Epidermal melanocyte (primary cell): ENCODE measurements around the gene CCDC91.
"Not testable (repeated sequence)": the region's sequence is repeated elsewhere in the genome, so short reads cannot be mapped to it uniquely, and the experiment has no call there.

Experiments
- DNase-seq: peaks from one replicate; pipeline ENCODE4 v3.0.0; 2011; ENCODE audit warnings: low spot score; ENCODE audit not compliant: insufficient read length

CCDC91 gene

DNA sequence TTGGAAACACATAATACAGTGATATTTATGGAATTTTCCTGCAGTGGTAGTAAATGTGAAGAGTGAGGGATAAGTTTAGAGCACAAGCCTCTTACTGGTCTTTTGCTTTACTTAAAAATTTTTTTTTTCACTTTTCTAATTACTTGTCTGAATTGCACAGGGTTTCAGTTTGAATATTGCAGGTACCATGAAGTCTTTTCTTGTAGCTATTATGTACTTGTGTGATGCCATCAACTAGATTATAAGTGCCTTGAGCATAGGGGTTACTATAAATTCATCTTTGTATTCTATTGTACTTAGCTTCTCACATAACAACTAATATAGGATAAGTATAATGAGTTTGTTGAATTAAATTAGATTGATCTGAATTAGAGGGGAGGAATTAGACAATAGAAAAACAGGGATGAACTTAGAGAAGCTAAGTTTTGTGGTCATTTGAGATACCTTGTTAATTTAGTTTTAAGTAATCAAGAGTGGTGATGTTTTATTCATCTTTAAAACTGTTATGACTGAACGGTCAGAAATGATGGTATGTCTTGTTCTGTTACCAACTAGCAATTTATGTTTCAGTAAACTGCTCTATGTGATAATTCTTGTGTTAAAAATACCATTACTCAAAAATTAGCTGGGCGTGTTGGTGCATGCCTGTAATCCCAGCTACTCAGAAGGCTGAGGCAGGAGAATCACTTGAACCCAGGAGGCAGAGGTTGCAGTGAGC, 42.1 kb downstream of the CCDC91 start:
- DNase-seq = no peak

DNA sequence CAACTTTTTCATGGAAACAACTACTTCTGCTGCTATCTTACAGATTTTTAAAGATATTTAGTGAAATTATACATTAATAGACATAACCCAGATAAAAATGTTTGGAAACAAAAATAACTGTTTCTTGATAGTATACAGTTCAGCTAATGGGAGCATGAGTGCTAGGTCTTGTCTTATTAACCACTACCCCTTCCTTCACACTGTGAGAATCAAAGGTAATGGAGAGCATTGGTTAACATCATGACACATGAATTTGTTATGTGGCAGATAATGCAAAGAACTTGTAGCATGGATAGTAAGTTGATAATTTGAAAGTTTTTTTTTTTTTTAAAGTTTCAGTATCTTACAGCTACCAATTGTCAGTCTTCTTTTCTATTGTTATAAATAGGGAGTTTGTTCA, 44.2 kb downstream of the CCDC91 start:
- DNase-seq = no peak

DNA sequence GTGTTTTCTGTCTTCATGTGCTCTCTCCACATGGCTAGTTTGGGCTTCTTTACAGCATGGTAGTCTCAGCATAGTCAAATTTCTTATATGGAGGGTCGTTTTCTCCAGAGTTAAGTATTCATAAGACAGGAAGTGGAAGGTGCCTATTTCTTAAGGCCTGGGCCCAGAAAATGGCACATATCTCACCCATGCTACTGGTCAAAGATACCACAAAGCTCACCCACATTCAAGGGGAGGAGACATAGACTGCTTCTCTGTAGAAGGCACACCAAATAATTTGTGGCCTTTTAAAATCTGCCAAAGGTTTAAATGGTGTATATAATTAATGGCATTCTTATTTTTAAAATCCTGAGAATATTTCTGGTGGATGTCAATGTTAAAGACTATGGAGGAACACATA, 44.8 kb downstream of the CCDC91 start:
- DNase-seq = no peak

GRCh38 chr12:28235985-28236384, 45.7 kb downstream of the CCDC91 start:
- DNase-seq = no peak

DNA sequence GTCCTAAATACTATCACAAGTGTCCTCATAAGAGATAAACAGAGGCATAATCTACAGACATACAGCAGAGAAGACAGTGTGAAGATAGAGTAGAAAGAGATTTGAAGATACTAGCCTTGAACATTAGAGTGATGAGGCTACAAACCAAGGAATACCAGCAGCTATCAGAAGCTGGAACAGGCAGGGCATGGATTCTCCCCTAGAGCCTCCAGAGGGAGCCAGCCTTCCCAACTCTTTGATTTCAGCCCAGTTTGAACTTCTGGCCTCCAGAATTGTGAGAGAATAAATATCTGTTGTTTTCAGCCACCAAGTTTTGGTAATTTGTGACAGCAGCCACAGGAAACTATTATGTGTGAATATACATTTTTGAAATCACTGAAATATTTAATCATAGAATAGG, 47.2 kb downstream of the CCDC91 start:
- no peak for DNase-seq

DNA sequence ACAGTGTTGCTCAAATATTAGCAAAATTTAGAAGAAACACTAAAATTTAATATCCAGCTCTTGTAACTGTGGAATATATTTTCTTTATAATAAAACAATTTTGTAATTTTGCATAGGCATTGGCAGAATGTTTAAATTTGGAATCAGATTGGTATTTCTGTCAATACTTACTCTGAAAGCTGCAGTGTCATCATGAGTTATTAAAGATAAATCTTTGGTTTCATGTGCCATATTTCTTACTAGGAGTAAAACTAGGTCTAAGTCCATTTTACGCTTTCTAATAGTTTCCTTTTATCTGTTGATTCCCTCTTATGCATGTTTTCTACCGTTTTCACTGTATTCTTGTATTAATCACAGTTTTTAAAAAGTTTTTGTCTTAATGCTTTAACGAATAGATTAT, 49.7 kb downstream of the CCDC91 start:
- DNase-seq = no peak

DNA sequence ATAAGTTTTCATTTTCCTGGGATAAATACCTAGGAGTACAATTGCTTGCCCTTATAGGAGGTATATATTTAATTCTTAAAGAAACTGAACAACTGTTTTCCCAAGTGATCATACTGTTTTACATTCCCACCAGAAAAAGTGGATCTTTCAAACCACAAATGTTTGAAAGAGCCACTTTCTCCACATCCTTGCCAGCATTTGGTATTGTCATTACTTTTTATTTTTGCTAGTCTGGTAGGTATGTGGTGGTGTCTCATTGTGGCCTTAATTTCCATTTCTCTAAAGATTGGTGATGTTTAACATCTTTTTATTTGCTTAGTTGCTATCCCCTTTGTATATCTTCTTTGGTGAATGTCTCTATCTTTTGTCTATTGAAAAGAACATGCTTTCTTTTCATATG, 50.6 kb downstream of the CCDC91 start:
- no peak for DNase-seq

GRCh38 chr12:28242129-28242495, 51.9 kb downstream of the CCDC91 start:
- DNase-seq = no peak

- no peak for DNase-seq
These were observed 52.4 kb downstream of the CCDC91 start for GRCh38 chr12:28242496-28243309.

DNA sequence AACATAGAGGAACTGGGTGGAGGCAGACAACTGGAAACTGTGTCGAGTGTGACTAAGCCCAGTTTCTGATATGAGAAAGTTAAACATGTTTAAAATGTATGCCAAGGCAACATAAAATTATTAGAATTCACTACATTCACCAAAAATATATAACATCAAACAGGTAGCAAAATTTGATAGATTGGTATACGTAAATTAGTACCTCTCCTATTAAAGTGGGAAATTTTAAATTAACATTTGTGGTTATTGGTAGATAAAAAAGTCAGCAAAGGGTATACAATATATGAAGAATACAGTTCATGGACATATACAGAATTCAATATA, 53.0 kb downstream of the CCDC91 start:
- DNase-seq = no peak

DNA sequence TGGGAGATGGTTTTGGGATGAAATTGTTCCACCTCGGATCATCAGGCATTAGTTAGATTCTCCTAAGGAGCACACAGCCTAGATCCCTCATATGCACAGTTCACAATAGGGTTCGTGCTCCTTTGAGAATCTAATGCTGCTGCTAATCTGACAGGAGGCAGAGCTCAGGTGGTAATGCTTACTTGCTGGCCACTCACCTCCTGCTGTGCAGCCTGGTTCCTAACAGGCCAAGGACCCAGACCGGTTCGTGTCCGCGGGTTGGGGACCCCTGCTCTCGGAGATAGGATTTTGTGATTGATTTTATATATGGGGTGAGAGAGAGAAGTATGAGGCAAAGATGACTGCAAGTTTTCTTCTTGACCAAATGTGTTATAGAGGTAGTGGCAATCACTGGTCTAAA, 57.5 kb downstream of the CCDC91 start:
- DNase-seq = no peak

DNA sequence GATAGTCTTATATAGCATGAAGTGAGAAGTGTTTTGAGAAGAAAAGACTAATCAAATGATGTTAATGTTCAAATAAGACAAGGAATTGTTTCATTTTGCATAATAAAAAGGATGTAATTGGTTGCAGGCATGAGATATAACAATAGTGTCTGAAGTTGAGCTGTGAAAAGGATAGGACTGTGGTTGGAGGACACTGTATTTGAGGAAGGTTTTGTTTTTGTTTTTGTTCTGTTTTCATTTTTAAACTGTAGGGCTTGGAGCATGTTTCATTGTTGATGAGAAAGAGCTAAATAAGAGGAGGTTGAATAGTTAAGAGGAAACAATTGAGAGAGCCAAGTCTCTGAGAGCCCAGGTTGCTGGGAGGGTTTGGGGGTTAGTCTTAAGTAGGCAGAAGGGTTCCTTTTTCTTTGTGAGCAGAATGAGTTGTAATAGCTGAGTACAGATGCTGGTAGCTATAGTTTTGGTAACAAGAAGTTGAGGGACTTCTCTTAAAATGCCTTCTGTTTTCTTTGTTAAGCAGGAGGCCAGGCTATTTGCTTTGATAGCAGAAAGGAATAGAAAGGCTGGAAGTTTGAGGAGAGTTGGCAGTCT, 58.4 kb downstream of the CCDC91 start:
- no peak for DNase-seq

GRCh38 chr12:28253161-28253641, 62.9 kb downstream of the CCDC91 start:
- no peak for DNase-seq

- no peak for DNase-seq
These were observed 67.2 kb downstream of the CCDC91 start for GRCh38 chr12:28257411-28257810.

GRCh38 chr12:28258998-28259397, 68.7 kb downstream of the CCDC91 start:
- DNase-seq = no peak

- no peak for DNase-seq
These were observed 75.3 kb downstream of the CCDC91 start for GRCh38 chr12:28265435-28266042.

- not testable (repeated sequence) for DNase-seq
These were observed 77.8 kb downstream of the CCDC91 start for GRCh38 chr12:28267920-28268607.

DNA sequence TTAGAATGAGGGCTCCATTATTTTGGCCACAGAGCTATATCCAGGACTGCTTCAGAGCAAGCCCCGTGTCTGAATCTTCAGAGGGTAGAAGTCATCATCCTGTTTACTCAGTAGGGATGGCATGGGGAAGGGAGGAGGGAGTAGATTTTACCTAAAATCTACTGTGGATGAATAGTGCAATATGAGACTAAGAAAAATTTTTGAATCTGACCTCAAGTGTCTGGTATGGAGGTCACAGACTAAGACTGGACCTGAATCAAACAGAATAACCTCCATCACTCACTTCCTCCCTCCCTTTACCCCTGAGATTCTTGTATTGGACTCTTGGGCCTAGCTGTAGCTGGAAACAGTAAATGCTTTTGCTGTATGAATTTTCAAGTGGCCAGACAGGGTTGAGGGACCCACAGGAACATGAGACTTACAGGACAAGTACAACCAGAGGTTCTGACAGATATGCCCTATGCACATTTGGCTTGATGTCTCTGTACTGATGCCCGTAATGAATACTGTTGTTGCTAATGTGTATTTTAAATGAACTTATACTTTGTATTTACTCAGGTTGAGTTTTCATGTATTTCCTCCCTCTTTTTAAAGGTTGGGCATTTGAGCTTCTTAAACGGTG, 78.5 kb downstream of the CCDC91 start:
- no peak for DNase-seq

GRCh38 chr12:28269851-28270250, 79.6 kb downstream of the CCDC91 start:
- DNase-seq = no peak

DNA sequence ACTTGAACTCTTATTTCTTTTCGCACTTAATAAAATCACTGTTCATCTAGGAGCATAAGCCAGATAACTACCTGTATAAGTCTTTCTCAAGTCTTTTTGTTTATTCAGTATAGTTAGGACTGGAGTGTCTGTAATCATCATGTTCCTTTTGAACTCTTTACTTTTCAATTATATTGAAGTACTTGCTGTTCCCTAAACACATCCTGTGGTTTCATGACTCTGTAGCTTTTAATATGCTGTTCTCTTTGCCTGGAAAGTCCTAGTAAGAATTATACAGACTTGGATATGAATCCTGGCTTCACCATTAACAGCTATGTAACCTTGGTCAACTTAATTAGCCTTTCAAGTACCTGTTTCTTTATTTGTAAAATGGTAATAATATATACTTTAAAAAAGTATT, 88.2 kb downstream of the CCDC91 start:
- no peak for DNase-seq

DNA sequence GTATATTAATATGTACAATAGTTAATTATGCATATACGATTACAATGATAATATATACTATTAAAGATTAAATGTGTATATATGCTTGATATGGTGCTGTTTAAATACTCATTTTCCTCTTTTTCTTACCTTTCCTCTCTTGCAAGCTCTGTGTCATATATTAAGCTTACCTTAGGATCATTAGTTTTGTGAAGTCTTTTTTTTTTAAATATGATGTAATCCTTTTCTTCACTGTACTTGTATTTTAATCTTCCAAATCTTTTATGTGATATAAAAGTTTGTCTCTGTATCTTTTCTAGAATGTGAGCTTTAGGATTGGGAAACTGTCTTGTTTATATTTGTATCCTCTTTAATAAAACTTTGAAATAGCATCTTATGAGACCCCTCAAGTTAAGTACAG, 88.7 kb downstream of the CCDC91 start:
- no peak for DNase-seq
